Transverse colon (tissue), 4 donors: ENCODE data around the gene XNDC1N. TPM values are rescaled to one million over a fixed set of nuclear protein-coding genes. Genes with fewer than 3 reads are reported as not detected.
A peak's percentile ranks its signal among the peaks of the same experiment; 100 is the strongest.

Experiments
- DNase-seq: peaks from one replicate; pipeline ENCODE4 v3.0.0-alpha.2; 2019
- H3K27ac ChIP-seq, 4 donors: fragments of 200-600 bp; sonication (generic); 2 replicates each; pipeline ENCODE4 v1.5.1; 2016 to 2018; ENCODE audit warnings: inconsistent platforms in 4 of 4
- H3K27me3 ChIP-seq: fragments of 200-600 bp; sonication (generic); 2 replicates; pipeline ENCODE4 v1.5.1; 2017; ENCODE audit warnings: inconsistent platforms
- H3K36me3 ChIP-seq, 4 donors: fragments of 200-600 bp; sonication (generic); 2 replicates each; pipeline ENCODE4 v1.5.1; 2017 to 2019; ENCODE audit warnings: inconsistent platforms in 4 of 4
- H3K4me1 ChIP-seq, 4 donors: fragments of 200-600 bp; sonication (generic); 2 replicates each; pipeline ENCODE4 v1.5.1; 2017 to 2020; ENCODE audit warnings: inconsistent platforms in 4 of 4
- H3K4me3 ChIP-seq, 4 donors: fragments of 200-600 bp; sonication (generic); 1 replicate in 1 of 4; 2 replicates in 3 of 4; pipeline versions ENCODE4 v1.5.1 to v1.6.1; 2017 to 2019; ENCODE audit warnings: inconsistent platforms in 4 of 4
- H3K9me3 ChIP-seq, 2 donors: fragments of 200-600 bp; sonication (generic); 2 replicates each; pipeline ENCODE4 v1.5.1; 2017 to 2019; ENCODE audit warnings: inconsistent platforms in 2 of 2
- EP300 ChIP-seq: sonication (generic); formaldehyde crosslinking; IDR thresholded peaks from one replicate; pipeline ENCODE4 v1.6.1; 2017; ENCODE audit warnings: antibody characterized with exemption, low read depth
- POLR2A ChIP-seq: fragments of 450-650 bp; IDR thresholded peaks from one replicate; pipeline ENCODE4 v1.6.1; 2016; ENCODE audit warnings: antibody characterized with exemption, mild to moderate bottlenecking, moderate library complexity
- POLR2AphosphoS5 ChIP-seq, 3 donors: sonication (generic); formaldehyde crosslinking; IDR thresholded peaks; one replicate each; pipeline ENCODE4 v1.6.1; 2016; ENCODE audit warnings: antibody characterized with exemption in 3 of 3
- WGBS, 2 donors: methylation state at CpG; one replicate each; pipeline ENCODE4 v1.1.5; 2018; ENCODE audit warnings: low coverage in 1 of 2; 5-methylcytosine and 5-hydroxymethylcytosine counted together
- in situ Hi-C, 4 donors: fragments of 200-750 bp; cut with MboI; loops; one replicate each; pipeline versions ENCODE4 v1.15.0 to v1.15.1; 2017; ENCODE audit warnings: low sequenced_read_pairs in 3 of 4, low pct_ligation_motif_present in 1 of 4, low pct_unique_long_range_greater_than_20kb in 1 of 4
- intact Hi-C: fragments of 100-400 bp; cut with DNase I; formaldehyde crosslinking; loops from one replicate; pipeline ENCODE4 v1.15.1; 2023; ENCODE audit warnings: low total_unique reads
- total RNA-seq, 4 donors: library from RNA; depleted of rRNA; stranded (reverse); fragments of >200 nt; gene quantifications; one replicate each; pipeline ENCODE4 v1.1.0, GENCODE V29; 2016
- TF ChIP-seq, protein P1 (sequence below), 5 experiments: fragments of 200-600 bp in 3 of 5; fragments of 450-650 bp in 2 of 5; sonication (generic) in 3 of 5; IDR thresholded peaks; 1 replicate in 2 of 5; 2 replicates in 3 of 5; pipeline ENCODE4 v1.5.1; 2016 to 2017; ENCODE audit warnings: antibody characterized with exemption in 5 of 5, inconsistent platforms in 3 of 5, mild to moderate bottlenecking in 2 of 5, moderate library complexity in 1 of 5

XNDC1N gene, protein sequence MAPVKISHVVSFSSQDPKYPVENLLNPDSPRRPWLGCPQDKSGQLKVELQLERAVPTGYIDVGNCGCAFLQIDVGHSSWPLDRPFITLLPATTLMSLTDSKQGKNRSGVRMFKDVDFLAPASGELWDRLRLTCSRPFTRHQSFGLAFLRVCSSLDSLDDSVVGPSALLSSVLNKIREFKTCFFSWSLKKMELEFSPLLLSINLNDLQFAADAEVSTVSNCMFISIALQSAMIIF
- total RNA-seq: 10 to 100 TPM in 3 of 4 donors, 1 to 10 TPM in 1; 7.9 to 68.5 (median 15.6) TPM

DNA sequence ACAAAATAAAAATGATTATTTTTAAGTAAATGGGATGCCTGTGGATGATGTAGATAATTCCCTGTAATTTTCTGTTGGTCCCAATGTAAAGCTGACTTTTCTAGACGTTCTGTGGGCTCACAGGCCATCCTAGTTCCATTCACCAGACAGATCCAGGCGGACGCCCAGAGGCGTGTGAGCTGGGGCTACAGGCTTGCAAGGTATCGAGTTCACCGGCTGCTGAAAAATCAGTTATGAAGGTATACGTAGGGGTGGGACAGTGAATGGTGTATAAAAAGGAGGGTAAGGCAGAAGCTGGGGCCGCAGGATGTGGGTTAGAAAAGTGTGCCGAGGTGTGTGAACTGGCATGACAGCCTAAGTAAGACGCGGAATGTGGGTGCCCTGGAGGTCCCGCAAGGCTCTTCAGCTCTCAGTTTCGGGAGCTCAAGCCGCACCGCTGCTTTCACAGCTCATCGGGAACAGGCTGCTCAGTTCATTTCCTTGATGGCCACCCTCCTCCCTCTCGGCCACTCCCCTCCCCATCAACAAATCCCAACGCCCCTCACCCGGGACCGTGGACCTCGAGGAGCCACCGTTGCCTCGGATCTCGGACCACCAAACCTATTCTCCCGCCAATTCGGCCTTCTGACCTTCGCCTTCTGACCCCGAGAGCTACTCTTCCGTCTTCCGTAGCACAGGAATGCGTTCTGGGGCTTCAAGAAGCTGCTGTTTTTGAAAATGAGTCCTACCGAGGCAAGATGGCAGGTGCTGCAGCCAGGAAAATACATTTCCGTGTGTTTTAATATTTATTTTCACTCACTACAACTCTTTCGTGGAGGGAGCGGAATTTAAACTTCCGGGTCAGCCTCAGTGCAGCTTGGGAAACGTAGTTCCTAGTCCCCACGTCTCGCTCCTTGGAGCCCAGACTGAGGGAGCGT is at the start of gene XNDC1N:
TSS of gene XNDC1N (minus strand) at position 775 of the 917 bp plus-strand sequence. CDS start 5,241 bp downstream, outside the sequence.
- intact Hi-C loops: no loop called here

DNA sequence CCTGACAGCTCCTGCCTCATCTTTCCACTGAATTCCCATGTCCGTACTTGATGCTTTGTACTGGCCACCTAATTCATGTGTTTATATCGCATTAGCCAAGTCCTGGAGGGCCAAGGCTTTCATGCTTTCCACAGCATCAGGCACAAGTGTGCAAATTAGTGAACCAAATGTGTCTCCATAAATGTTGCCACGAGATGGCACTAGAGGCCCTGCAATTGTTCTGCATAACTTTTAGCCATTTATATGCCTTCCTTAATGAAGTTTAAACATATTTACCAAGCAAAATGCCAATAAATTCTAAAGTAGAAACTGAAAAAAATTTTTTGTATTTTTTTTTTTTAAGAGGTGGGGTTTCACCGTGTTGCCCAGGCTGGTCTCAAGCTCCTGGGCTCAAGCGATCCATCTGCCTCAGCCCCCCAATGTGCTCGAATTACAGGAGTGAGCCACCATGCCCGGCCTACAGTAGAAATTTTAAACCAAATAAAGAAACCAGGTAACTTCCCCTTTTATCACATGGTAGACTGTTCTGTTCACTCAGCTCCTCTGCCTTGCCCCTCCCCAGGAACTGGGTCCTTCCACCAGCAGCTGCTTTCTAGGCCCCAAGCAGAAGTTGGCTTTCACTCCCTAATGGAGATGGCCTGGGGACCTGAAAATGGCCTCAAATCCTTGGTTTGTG is 49.5 kb upstream of the XNDC1N start:
- 41 to 50% methylated on average over 5 to 7 of the region's 7 CpGs for WGBS, 2 donors

More for the DNA sequence above, at the start of gene XNDC1N:
- Histone ChIP-seq H3K4me3 (peak within 1 kb of the TSS; percentile 60 to 88 (median 73)), H3K4me1 (peaks cover 13 to 30% (median 18%) of the 10 kb centered on the region in 4 donors), H3K27me3 (no peaks in the 10 kb centered on the region), H3K9me3 (no peaks in the 10 kb centered on the region), H3K36me3 (no peaks in the 10 kb centered on the region), H3K27ac (peak within 1 kb of the TSS; percentile 82 to 92 (median 89))
- DNase-seq: peak; percentile 40
- WGBS, 2 donors: 0% methylated on average over 10 to 40 of the region's 40 CpGs
- in situ Hi-C loops: no loop called here
- TF ChIP-seq, protein P1, sequence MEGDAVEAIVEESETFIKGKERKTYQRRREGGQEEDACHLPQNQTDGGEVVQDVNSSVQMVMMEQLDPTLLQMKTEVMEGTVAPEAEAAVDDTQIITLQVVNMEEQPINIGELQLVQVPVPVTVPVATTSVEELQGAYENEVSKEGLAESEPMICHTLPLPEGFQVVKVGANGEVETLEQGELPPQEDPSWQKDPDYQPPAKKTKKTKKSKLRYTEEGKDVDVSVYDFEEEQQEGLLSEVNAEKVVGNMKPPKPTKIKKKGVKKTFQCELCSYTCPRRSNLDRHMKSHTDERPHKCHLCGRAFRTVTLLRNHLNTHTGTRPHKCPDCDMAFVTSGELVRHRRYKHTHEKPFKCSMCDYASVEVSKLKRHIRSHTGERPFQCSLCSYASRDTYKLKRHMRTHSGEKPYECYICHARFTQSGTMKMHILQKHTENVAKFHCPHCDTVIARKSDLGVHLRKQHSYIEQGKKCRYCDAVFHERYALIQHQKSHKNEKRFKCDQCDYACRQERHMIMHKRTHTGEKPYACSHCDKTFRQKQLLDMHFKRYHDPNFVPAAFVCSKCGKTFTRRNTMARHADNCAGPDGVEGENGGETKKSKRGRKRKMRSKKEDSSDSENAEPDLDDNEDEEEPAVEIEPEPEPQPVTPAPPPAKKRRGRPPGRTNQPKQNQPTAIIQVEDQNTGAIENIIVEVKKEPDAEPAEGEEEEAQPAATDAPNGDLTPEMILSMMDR (IDR thresholded peaks at IDR 0.05): no peak
- TF ChIP-seq EP300 (no peak), POLR2AphosphoS5 (IDR thresholded peaks at IDR 0.05) (peak in 1 of 3 donors; percentile 14)

DNA sequence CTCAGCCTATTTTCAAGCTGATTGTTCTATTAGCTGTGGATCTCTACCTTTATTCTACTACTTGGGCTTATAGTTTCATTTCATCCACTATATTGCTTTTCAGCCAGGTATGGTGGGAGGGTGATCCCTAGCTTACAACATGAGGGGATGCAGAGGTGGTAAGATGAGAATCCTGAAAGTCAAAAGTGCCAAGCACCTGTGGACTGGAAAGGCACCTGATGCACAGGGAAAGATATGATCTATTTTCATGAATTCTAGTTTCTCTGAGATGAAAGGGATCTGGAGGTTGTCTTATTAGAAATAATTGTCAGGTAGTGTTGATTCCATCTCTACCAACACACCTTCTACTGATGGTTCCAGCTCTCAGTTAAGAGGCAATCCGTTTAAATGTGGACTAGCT is 48.7 kb upstream of the XNDC1N start:
- WGBS, 2 donors: 74 to 78% methylated on average over 1 of the region's 1 CpG
- Histone ChIP-seq H3K9me3 (no peaks in the 10 kb centered on the region), H3K4me1 (no peaks in the 10 kb centered on the region), H3K27ac (no peak overlapping the region), H3K27me3 (no peaks in the 10 kb centered on the region), H3K4me3 (no peak overlapping the region), H3K36me3 (no peaks in the 10 kb centered on the region)
- in situ Hi-C loops (loop anchor here in 3 of 4 donors (25.0 kb wide), 1 partner anchor 435 kb away; no protein-coding TSS in a partner anchor), intact Hi-C loops (no loop called here)
- TF ChIP-seq, protein P1 (IDR thresholded peaks at IDR 0.05): no peak
- TF ChIP-seq POLR2A (no peak), POLR2AphosphoS5 (IDR thresholded peaks at IDR 0.05) (no peak)
- no peak for DNase-seq

More for the DNA sequence above, 49.5 kb upstream of the XNDC1N start:
- H3K4me1 ChIP-seq: no peaks in the 10 kb centered on the region
- no peak overlapping the region for H3K27ac ChIP-seq
- peaks cover 0 to 4% (median 0%) of the 10 kb centered on the region in 4 donors for H3K36me3 ChIP-seq
- in situ Hi-C loops: loop anchor here in 3 of 4 donors (25.0 kb wide), 1 partner anchor 434 kb away; no protein-coding TSS in a partner anchor
- no peaks in the 10 kb centered on the region for H3K27me3 ChIP-seq
- H3K9me3 ChIP-seq: no peaks in the 10 kb centered on the region
- no peak overlapping the region for H3K4me3 ChIP-seq
- peak; percentile 56 for DNase-seq
- intact Hi-C loops: no loop called here
- no peak for TF ChIP-seq EP300
- TF ChIP-seq POLR2AphosphoS5 (IDR thresholded peaks at IDR 0.05): no peak
- TF ChIP-seq, protein P1 (IDR thresholded peaks at IDR 0.05): peak; percentile 66 to 82 (median 78)
